IMR-90 (cell line): Measurements from ENCODE around the gene DAAM2. TPM values are rescaled to one million over a fixed set of nuclear protein-coding genes. Genes with fewer than 3 reads are reported as not detected.

Experiments
- ATAC-seq: fragments of 200-7000 bp; cut with Tn5 transposase; 2 replicates; pipeline ENCODE4 v1.9.1; 2020; ENCODE audit warnings: low read depth, mild to moderate bottlenecking, moderate library complexity
- BruUV-seq: library from RNA; stranded (reverse); fragments of 400-500 nt; replicated peaks from 2 replicates; lab custom pipeline; 2021; lab: Mats Ljungman, UMichigan
- CTCF ChIA-PET: fragments of 300-600 bp; formaldehyde crosslinking; extraction: SDS; loops from one replicate; lab custom pipeline; 2021; ENCODE audit warnings: antibody characterized with exemption; lab: Yijun Ruan, JAX
- POLR2A ChIA-PET: fragments of 300-600 bp; sonication (Branson Sonifier 250); formaldehyde crosslinking; loops from one replicate; lab custom pipeline; 2022; ENCODE audit warnings: antibody characterized with exemption; ENCODE audit not compliant: unreplicated experiment; lab: Charles Lee
- DNase-seq: peaks from one replicate; pipeline ENCODE4 v3.0.0; 2013
- H2AFZ ChIP-seq: replicated peaks from 2 replicates; pipeline ENCODE3; 2013; ENCODE audit warnings: low read length, mild to moderate bottlenecking; ENCODE audit not compliant: poor library complexity
- H2AK5ac ChIP-seq: 2 replicates; pipeline ENCODE4 v1.6.1; 2013; ENCODE audit warnings: low read depth, low read length, inconsistent platforms
- H2AK9ac ChIP-seq: replicated peaks from 2 replicates; pipeline ENCODE3; 2013; ENCODE audit warnings: mild to moderate bottlenecking, low read depth, low read length, moderate library complexity; ENCODE audit not compliant: poor library complexity
- H2BK120ac ChIP-seq: 2 replicates; pipeline ENCODE4 v1.6.1; 2013; ENCODE audit warnings: low read depth, low read length, inconsistent platforms
- H2BK15ac ChIP-seq: 3 replicates; pipeline ENCODE4 v1.6.1; 2013; ENCODE audit warnings: low read depth, low read length, inconsistent platforms
- H2BK20ac ChIP-seq: 2 replicates; pipeline ENCODE4 v1.6.1; 2013; ENCODE audit warnings: low read depth, mild to moderate bottlenecking, inconsistent platforms, low read length, moderate library complexity
- H2BK5ac ChIP-seq: 2 replicates; pipeline ENCODE4 v1.6.1; 2013; ENCODE audit warnings: mild to moderate bottlenecking, low read depth, low read length, inconsistent platforms; ENCODE audit not compliant: poor library complexity, severe bottlenecking
- H3K14ac ChIP-seq: replicated peaks from 2 replicates; pipeline ENCODE4 v1.6.1; 2013; ENCODE audit warnings: low read depth, low read length, inconsistent platforms
- H3K18ac ChIP-seq: 2 replicates; pipeline ENCODE4 v1.6.1; 2013; ENCODE audit warnings: low read depth, low read length, control low read depth
- H3K23ac ChIP-seq: 2 replicates; pipeline ENCODE4 v1.6.1; 2013; ENCODE audit warnings: low read depth, low read length, inconsistent platforms
- H3K27ac ChIP-seq: 2 replicates; pipeline ENCODE4 v1.5.1; 2013; ENCODE audit warnings: mild to moderate bottlenecking, control low read depth, low read length; ENCODE audit not compliant: insufficient read depth
- H3K27me3 ChIP-seq: 2 replicates; pipeline ENCODE4 v1.6.1; 2013; ENCODE audit warnings: low read length; ENCODE audit not compliant: control insufficient read depth, insufficient read depth
- H3K36me3 ChIP-seq: 2 replicates; pipeline ENCODE4 v1.6.1; 2013; ENCODE audit warnings: low read length, mixed read lengths; ENCODE audit not compliant: control insufficient read depth, insufficient read depth
- H3K4ac ChIP-seq: 2 replicates; pipeline ENCODE4 v1.6.1; 2013; ENCODE audit warnings: low read depth, low read length, inconsistent platforms
- H3K4me1 ChIP-seq: 2 replicates; pipeline ENCODE4 v1.6.1; 2013; ENCODE audit warnings: low read length, mixed read lengths; ENCODE audit not compliant: control insufficient read depth, insufficient read depth
- H3K4me2 ChIP-seq: 2 replicates; pipeline ENCODE4 v1.6.1; 2013; ENCODE audit warnings: low read depth, mild to moderate bottlenecking, control low read depth, low read length, moderate library complexity
- H3K4me3 ChIP-seq: 2 replicates; pipeline ENCODE4 v1.5.1; 2013; ENCODE audit warnings: low read depth, mild to moderate bottlenecking, control low read depth, low read length, moderate library complexity; ENCODE audit not compliant: insufficient read depth
- H3K56ac ChIP-seq: 2 replicates; pipeline ENCODE4 v1.6.1; 2013; ENCODE audit warnings: low read length, inconsistent platforms; ENCODE audit not compliant: insufficient read depth; ENCODE audit errors: extremely low read depth
- H3K79me1 ChIP-seq, 2 experiments: 2 replicates each; pipeline ENCODE4 v1.6.1; 2013; ENCODE audit warnings: low read length in 2 of 2, inconsistent platforms in 1 of 2, low read depth in 1 of 2
- H3K9ac ChIP-seq: 2 replicates; pipeline ENCODE4 v1.6.1; 2013; ENCODE audit warnings: low read depth, low read length, control low read depth
- H3K9me1 ChIP-seq: 2 replicates; pipeline ENCODE4 v1.6.1; 2013; ENCODE audit warnings: low read length, inconsistent platforms; ENCODE audit not compliant: insufficient read depth
- H3K9me3 ChIP-seq: 2 replicates; pipeline ENCODE4 v1.6.1; 2013; ENCODE audit warnings: low read length; ENCODE audit not compliant: control insufficient read depth, insufficient read depth
- H4K20me1 ChIP-seq: 2 replicates; pipeline ENCODE4 v1.6.1; 2013; ENCODE audit warnings: low read length, inconsistent platforms; ENCODE audit not compliant: insufficient read depth
- H4K5ac ChIP-seq: 2 replicates; pipeline ENCODE4 v1.6.1; 2013; ENCODE audit warnings: mild to moderate bottlenecking, low read depth, low read length, control low read depth
- H4K8ac ChIP-seq, 2 experiments: 2 replicates each; pipeline ENCODE4 v1.6.1; 2013; ENCODE audit warnings: low read depth in 2 of 2, low read length in 2 of 2, control low read depth in 1 of 2, inconsistent platforms in 1 of 2
- H4K91ac ChIP-seq: 2 replicates; pipeline ENCODE4 v1.6.1; 2013; ENCODE audit warnings: low read depth, low read length, inconsistent platforms; ENCODE audit not compliant: insufficient read depth
- CHD1 ChIP-seq: IDR thresholded peaks from 2 replicates; pipeline ENCODE4 v1.6.1; 2012; ENCODE audit warnings: low read depth, low read length, improper control_type of control experiment
- ELK1 ChIP-seq: fragments of 150-350 bp; IDR thresholded peaks from 2 replicates; pipeline ENCODE4 v1.6.1; 2016; ENCODE audit warnings: low read depth, mild to moderate bottlenecking, low read length, moderate library complexity, borderline replicate concordance
- POLR2A ChIP-seq: IDR thresholded peaks from 2 replicates; pipeline ENCODE4 v1.6.1; 2012; ENCODE audit warnings: mild to moderate bottlenecking, low read depth, low read length
- RCOR1 ChIP-seq: IDR thresholded peaks from 2 replicates; pipeline ENCODE4 v1.6.1; 2012; ENCODE audit warnings: mild to moderate bottlenecking, low read length, improper control_type of control experiment; ENCODE audit not compliant: insufficient replicate concordance
- SMC3 ChIP-seq: fragments of 150-350 bp; IDR thresholded peaks from 2 replicates; pipeline ENCODE4 v1.6.1; 2016; ENCODE audit warnings: low read depth, mild to moderate bottlenecking, antibody characterized with exemption, low read length, moderate library complexity
- WGBS, 2 experiments: methylation state at CpG; one replicate each; pipeline versions ENCODE4 v1.1.5 to v1.1.7; 2013; ENCODE audit warnings: missing lambda C conversion rate in 2 of 2; ENCODE audit not compliant: insufficient read length in 1 of 2; ENCODE audit errors: extremely low coverage in 2 of 2; 5-methylcytosine and 5-hydroxymethylcytosine counted together
- dilution Hi-C: fragments of 300-500 bp; cut with HindIII; formaldehyde crosslinking; loops from one replicate; pipeline ENCODE4 v1.14.3; 2018; ENCODE audit warnings: low sequenced_read_pairs; ENCODE audit not compliant: unreplicated experiment
- in situ Hi-C: fragments of 300-500 bp; cut with MboI; formaldehyde crosslinking; loops from 3 replicates; pipeline ENCODE4 v1.14.3; 2019; ENCODE audit warnings: low sequenced_read_pairs, inconsistent platforms, mixed read lengths
- intact Hi-C: fragments of 100-400 bp; cut with micrococcal nuclease; formaldehyde crosslinking; loops from 2 replicates; pipeline ENCODE4 v1.10.0; 2022
- polyA plus RNA-seq, 3 experiments: library from polyadenylated mRNA; depleted of rRNA; stranded (reverse); fragments of >200 nt; gene quantifications; 2 replicates each; pipeline ENCODE4 v1.2.3, GENCODE V29; 2012; ENCODE audit warnings: low replicate concordance in 1 of 3
- total RNA-seq: library from RNA; depleted of rRNA; stranded (reverse); fragments of >200 nt; gene quantifications from 2 replicates; pipeline ENCODE4 v1.2.3, GENCODE V29; 2012

The DAAM2 gene
- total and polyA plus RNA-seq, 2 of the 4 experiments (the other 2 are of a cell fraction): 11.2 to 12.9 TPM

GRCh38 chr6:39908838-39909583, 116.8 kb downstream of the DAAM2 start:
- dilution Hi-C loops: no loop called here
- ATAC-seq (no peak), DNase-seq (no peak)
- no peak overlapping the region for H2BK15ac ChIP-seq
- H3K27me3 ChIP-seq: no peaks in the 10 kb centered on the region
- no peak overlapping the region for H3K4me2 ChIP-seq
- no peak overlapping the region for H4K91ac ChIP-seq
- no peak overlapping the region for H2AFZ ChIP-seq
- no peaks in the 10 kb centered on the region for H3K9me3 ChIP-seq
- no peak overlapping the region for H3K4me3 ChIP-seq
- CTCF ChIA-PET: no interaction called here
- intact Hi-C loops: loop anchor here (10.0 kb wide), 1 partner anchor 396 kb away; no protein-coding TSS in a partner anchor
- H3K9me1 ChIP-seq: peaks cover 6% of the 10 kb centered on the region; the same call in 1 of the 2 replicates
- no peak overlapping the region for H2BK20ac ChIP-seq
- TF ChIP-seq RCOR1 (no peak), ELK1 (no peak), CHD1 (no peak), POLR2A (no peak), SMC3 (no peak)
- no peak overlapping the region for H3K27ac ChIP-seq
- no peak overlapping the region for H2BK120ac ChIP-seq
- POLR2A ChIA-PET: no interaction called here
- H4K20me1 ChIP-seq: no peaks in the 10 kb centered on the region
- H3K23ac ChIP-seq: no peak overlapping the region
- WGBS, 2 experiments: 87% methylated on average over 4 of the region's 13 CpGs; no CpG with 5 or more reads in 1 of the 2 experiments
- no peak overlapping the region for H2AK9ac ChIP-seq
- no peak overlapping the region for H2AK5ac ChIP-seq
- no peak overlapping the region for H3K56ac ChIP-seq
- no peaks in the 10 kb centered on the region for H3K4me1 ChIP-seq
- no TSS peak for BruUV-seq
- peaks cover 33% of the 10 kb centered on the region for H3K36me3 ChIP-seq
- in situ Hi-C loops: no loop called here
- no peak overlapping the region for H3K4ac ChIP-seq
- H3K9ac ChIP-seq: no peak overlapping the region
- no peak overlapping the region for H4K5ac ChIP-seq
- no peak overlapping the region for H3K14ac ChIP-seq
- H3K79me1 ChIP-seq: no peaks in the 10 kb centered on the region
- H2BK5ac ChIP-seq: no peak overlapping the region
- no peak overlapping the region for H3K18ac ChIP-seq
- H4K8ac ChIP-seq: no peak overlapping the region
